Neural cell (in vitro differentiated cells): ENCODE results near the gene GPR27. TPM values are rescaled to one million over a fixed set of nuclear protein-coding genes. Genes with fewer than 3 reads are reported as not detected.

Source experiments
- H2AFZ ChIP-seq: fragments of 200-600, 300-800 bp; sonication (generic), shearing (Covaris generic); 2 replicates; pipeline ENCODE4 v1.6.0; 2014; ENCODE audit warnings: low read depth, mild to moderate bottlenecking, antibody characterized with exemption, low read length, moderate library complexity
- H3F3A ChIP-seq: fragments of 200-600 bp; shearing (Covaris generic); 2 replicates; pipeline ENCODE4 v1.6.1; 2016; ENCODE audit warnings: mild to moderate bottlenecking, moderate library complexity, mixed read lengths, antibody characterized with exemption, low read length; ENCODE audit not compliant: insufficient read depth, poor library complexity, severe bottlenecking
- H3K27ac ChIP-seq: fragments of 200-600, 300-800 bp; sonication (generic), shearing (Covaris generic); 2 replicates; pipeline ENCODE4 v1.5.1; 2014; ENCODE audit warnings: mild to moderate bottlenecking, low read length, moderate library complexity
- H3K27me3 ChIP-seq: fragments of 300-800, 200-600 bp; sonication (generic), shearing (Covaris generic); 2 replicates; pipeline ENCODE4 v1.6.0; 2014; ENCODE audit warnings: mild to moderate bottlenecking, low read depth, low read length, moderate library complexity; ENCODE audit not compliant: insufficient read depth
- H3K36me3 ChIP-seq: fragments of 300-800, 200-600 bp; sonication (generic), shearing (Covaris generic); 2 replicates; pipeline ENCODE4 v1.5.1; 2014; ENCODE audit warnings: mild to moderate bottlenecking, antibody characterized with exemption, low read length, moderate library complexity; ENCODE audit not compliant: insufficient read depth
- H3K4me2 ChIP-seq: fragments of 300-800, 200-600 bp; sonication (generic), shearing (Covaris generic); 2 replicates; pipeline ENCODE4 v1.6.0; 2014; ENCODE audit warnings: mild to moderate bottlenecking, low read length
- H3K4me3 ChIP-seq: fragments of 300-800, 200-600 bp; sonication (generic), shearing (Covaris generic); 2 replicates; pipeline ENCODE4 v1.5.1; 2014; ENCODE audit warnings: mild to moderate bottlenecking, low read length, moderate library complexity
- H3K79me2 ChIP-seq: fragments of 200-600 bp; shearing (Covaris generic); replicated peaks from 2 replicates; pipeline ENCODE4 v1.6.0; 2014; ENCODE audit warnings: mild to moderate bottlenecking, low read length, moderate library complexity; ENCODE audit not compliant: insufficient read depth
- H3K9ac ChIP-seq: fragments of 300-800, 200-600 bp; sonication (generic), shearing (Covaris generic); 2 replicates; pipeline ENCODE4 v1.6.1; 2016; ENCODE audit warnings: mild to moderate bottlenecking, low read length, mixed read lengths
- H3K9me2 ChIP-seq: fragments of 200-600 bp; shearing (Covaris generic); 2 replicates; pipeline ENCODE4 v1.6.1; 2016; ENCODE audit warnings: mild to moderate bottlenecking, low read length, mixed read lengths; ENCODE audit not compliant: insufficient read depth
- H3K9me3 ChIP-seq: fragments of 200-600, 300-800 bp; sonication (generic), shearing (Covaris generic); 2 replicates; pipeline ENCODE4 v1.6.1; 2016; ENCODE audit warnings: mild to moderate bottlenecking, mixed run types, low read length, moderate library complexity, mixed read lengths
- H4K20me1 ChIP-seq: fragments of 200-600 bp; shearing (Covaris generic); 2 replicates; pipeline ENCODE4 v1.6.1; 2016; ENCODE audit warnings: mild to moderate bottlenecking, mixed run types; ENCODE audit not compliant: insufficient read depth
- CTCF ChIP-seq: fragments of 450-650 bp; IDR thresholded peaks from 2 replicates; pipeline ENCODE4 v1.5.1; 2014; ENCODE audit warnings: antibody characterized with exemption, mild to moderate bottlenecking, moderate library complexity; ENCODE audit not compliant: poor library complexity, severe bottlenecking
- EP300 ChIP-seq: fragments of 450-650 bp; conservative IDR thresholded peaks from 2 replicates; pipeline ENCODE4 v1.6.1; 2014; ENCODE audit warnings: antibody characterized with exemption, mild to moderate bottlenecking, moderate library complexity; ENCODE audit not compliant: poor library complexity, severe bottlenecking
- EZH2 ChIP-seq: fragments of 200-600, 300-800 bp; shearing (Covaris generic), sonication (generic); IDR thresholded peaks from 2 replicates; pipeline ENCODE4 v1.6.1; 2014; ENCODE audit warnings: antibody characterized with exemption, low read length, borderline replicate concordance, mild to moderate bottlenecking; ENCODE audit not compliant: insufficient read depth, poor library complexity, severe bottlenecking
- MXI1 ChIP-seq: fragments of 450-650 bp; conservative IDR thresholded peaks from 2 replicates; pipeline ENCODE4 v1.6.1; 2014; ENCODE audit warnings: antibody characterized with exemption, mild to moderate bottlenecking; ENCODE audit not compliant: poor library complexity, severe bottlenecking
- POLR2AphosphoS5 ChIP-seq: IDR thresholded peaks from 2 replicates; pipeline ENCODE4 v1.6.1; 2012
- RAD21 ChIP-seq: fragments of 450-650 bp; conservative IDR thresholded peaks from 2 replicates; pipeline ENCODE4 v1.6.1; 2014; ENCODE audit warnings: antibody characterized with exemption, mild to moderate bottlenecking, moderate library complexity
- REST ChIP-seq: IDR thresholded peaks from 2 replicates; pipeline ENCODE4 v1.6.1; 2012; ENCODE audit warnings: borderline replicate concordance
- SMC3 ChIP-seq: fragments of 450-650 bp; conservative IDR thresholded peaks from 2 replicates; pipeline ENCODE4 v1.6.1; 2014; ENCODE audit warnings: antibody characterized with exemption, mild to moderate bottlenecking, moderate library complexity; ENCODE audit not compliant: poor library complexity
- TAF1 ChIP-seq: IDR thresholded peaks from 2 replicates; pipeline ENCODE4 v1.6.1; 2012; ENCODE audit warnings: low read depth
- polyA plus RNA-seq: library from polyadenylated mRNA; depleted of rRNA; stranded (reverse); fragments of >200 nt; gene quantifications from 2 replicates; pipeline ENCODE4 v1.2.3, GENCODE V29; 2014

GPR27 gene
- polyA plus RNA-seq, 1 donor from 2014 or later, result 69.4 TPM

GRCh38 chr3:71725271-71725991 lies 28.2 kb upstream of the GPR27 start, which contains the start of gene EIF4E3:
Gene EIF4E3, minus strand, starts transcription at chr3:71725402. Its CDS starts 35 bp downstream, at chr3:71725367.
- peak within 1 kb of the TSS; percentile 85 for H3K9ac ChIP-seq

GRCh38 chr3:71726146-71726545 lies 27.5 kb upstream of the GPR27 start:
- Histone ChIP-seq H3K9me3 (no peaks in the 10 kb centered on the region), H3K4me2 (peak overlapping the region; percentile 74), H3K79me2 (peaks cover 7% of the 10 kb centered on the region), H3K9ac (peak overlapping the region; percentile 85), H3K27ac (peak overlapping the region; percentile 59), H3K27me3 (peaks cover 4% of the 10 kb centered on the region), H3K4me3 (peak overlapping the region; percentile 73), H3F3A (no peaks in the 10 kb centered on the region), H2AFZ (no peak overlapping the region), H3K9me2 (no peaks in the 10 kb centered on the region), H4K20me1 (no peaks in the 10 kb centered on the region), H3K36me3 (no peaks in the 10 kb centered on the region)
- TF ChIP-seq RAD21 (no peak), POLR2AphosphoS5 (no peak), CTCF (no peak), EP300 (no peak), SMC3 (no peak), MXI1 (no peak), TAF1 (no peak), REST (no peak), EZH2 (no peak)

More at GRCh38 chr3:71725271-71725991, 28.2 kb upstream of the GPR27 start, which contains the start of gene EIF4E3:
- Histone ChIP-seq H3K79me2 (peaks cover 7% of the 10 kb centered on the region), H3F3A (no peaks in the 10 kb centered on the region), H3K27me3 (peaks cover 4% of the 10 kb centered on the region), H3K36me3 (no peaks in the 10 kb centered on the region), H2AFZ (peak within 1 kb of the TSS; percentile 85), H3K4me3 (peak within 1 kb of the TSS; percentile 89), H4K20me1 (no peaks in the 10 kb centered on the region), H3K9me2 (no peaks in the 10 kb centered on the region), H3K4me2 (peak within 1 kb of the TSS; percentile 84), H3K27ac (peak within 1 kb of the TSS; percentile 59), H3K9me3 (no peaks in the 10 kb centered on the region)
- TF ChIP-seq RAD21, result no peak
- peak; percentile 38 for TF ChIP-seq REST
- TF ChIP-seq TAF1, result peak; percentile 65
- peak; percentile 43 for TF ChIP-seq MXI1
